ENCODE measurements around the gene GOLGA6L2.
"Not testable (repeated sequence)": the region's sequence is repeated elsewhere in the genome, so short reads cannot be mapped to it uniquely, and the experiment has no call there.

The GOLGA6L2 gene

GRCh38 chr15:23424111-23424904 is 22.7 kb downstream of the GOLGA6L2 start:
- DNase-seq (ENCODE audit: low spot score): no peak

GRCh38 chr15:23422946-23423708 is 23.9 kb downstream of the GOLGA6L2 start:
- DNase-seq (ENCODE audit: low spot score): no peak

GRCh38 chr15:23422099-23422945 is 24.7 kb downstream of the GOLGA6L2 start:
- DNase-seq (ENCODE audit: low spot score): no peak

- no peak for DNase-seq (ENCODE audit: low spot score)
Observed at GRCh38 chr15:23420806-23421575, 26.1 kb downstream of the GOLGA6L2 start.

GRCh38 chr15:23416349-23417276 is 30.4 kb downstream of the GOLGA6L2 start:
- no peak for DNase-seq (ENCODE audit: low spot score)

- not testable (repeated sequence) for DNase-seq (ENCODE audit: low spot score)
Observed at GRCh38 chr15:23415866-23416265, 31.2 kb downstream of the GOLGA6L2 start.

GRCh38 chr15:23415321-23415865 is 31.6 kb downstream of the GOLGA6L2 start:
- DNase-seq (ENCODE audit: low spot score): no peak

GRCh38 chr15:23412881-23413600 is 34.0 kb downstream of the GOLGA6L2 start:
- not testable (repeated sequence) for DNase-seq (ENCODE audit: low spot score)

- no peak for DNase-seq (ENCODE audit: low spot score)
Observed at GRCh38 chr15:23411841-23412240, 35.2 kb downstream of the GOLGA6L2 start.

- DNase-seq (ENCODE audit: low spot score): no peak
Observed at GRCh38 chr15:23403550-23403949, 43.5 kb downstream of the GOLGA6L2 start.

GRCh38 chr15:23402544-23402943 is 44.5 kb downstream of the GOLGA6L2 start:
- DNase-seq (ENCODE audit: low spot score): no peak

- no peak for DNase-seq (ENCODE audit: low spot score)
Observed at GRCh38 chr15:23402140-23402539, 44.9 kb downstream of the GOLGA6L2 start.

GRCh38 chr15:23401627-23402026 is 45.4 kb downstream of the GOLGA6L2 start:
- DNase-seq (ENCODE audit: low spot score): no peak

GRCh38 chr15:23399207-23399606 is 47.8 kb downstream of the GOLGA6L2 start:
- not testable (repeated sequence) for DNase-seq (ENCODE audit: low spot score)

GRCh38 chr15:23398357-23398756 is 48.7 kb downstream of the GOLGA6L2 start:
- not testable (repeated sequence) for DNase-seq (ENCODE audit: low spot score)

- DNase-seq (ENCODE audit: low spot score): no peak
Observed at GRCh38 chr15:23397779-23398178, 49.3 kb downstream of the GOLGA6L2 start.

GRCh38 chr15:23395832-23396231 is 51.2 kb downstream of the GOLGA6L2 start:
- DNase-seq (ENCODE audit: low spot score): no peak

GRCh38 chr15:23395030-23395692 is 51.9 kb downstream of the GOLGA6L2 start:
- no peak for DNase-seq (ENCODE audit: low spot score)
